ENCODE results near the gene CDC42BPA.

DNA sequence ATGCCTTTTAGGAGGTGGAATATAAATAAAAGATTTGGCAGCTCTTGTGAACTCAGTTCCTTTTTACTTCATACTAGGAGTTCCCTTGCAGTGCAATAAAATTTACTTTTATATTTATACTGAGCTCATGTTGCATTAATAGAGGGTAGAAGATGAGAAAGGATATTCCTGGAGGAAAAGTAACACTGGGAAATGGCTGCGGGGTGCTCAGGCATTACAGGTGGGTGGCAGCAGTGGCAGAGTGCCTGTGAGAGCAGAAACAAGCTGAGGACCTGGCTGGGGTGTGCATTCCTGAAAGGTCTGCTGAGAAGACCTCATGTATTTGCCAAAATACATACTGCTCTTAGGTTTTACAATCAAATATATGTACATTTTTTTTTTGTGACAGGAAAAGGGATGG is 251.3 kb downstream of the CDC42BPA start:
- TF ChIP-seq, protein P1, sequence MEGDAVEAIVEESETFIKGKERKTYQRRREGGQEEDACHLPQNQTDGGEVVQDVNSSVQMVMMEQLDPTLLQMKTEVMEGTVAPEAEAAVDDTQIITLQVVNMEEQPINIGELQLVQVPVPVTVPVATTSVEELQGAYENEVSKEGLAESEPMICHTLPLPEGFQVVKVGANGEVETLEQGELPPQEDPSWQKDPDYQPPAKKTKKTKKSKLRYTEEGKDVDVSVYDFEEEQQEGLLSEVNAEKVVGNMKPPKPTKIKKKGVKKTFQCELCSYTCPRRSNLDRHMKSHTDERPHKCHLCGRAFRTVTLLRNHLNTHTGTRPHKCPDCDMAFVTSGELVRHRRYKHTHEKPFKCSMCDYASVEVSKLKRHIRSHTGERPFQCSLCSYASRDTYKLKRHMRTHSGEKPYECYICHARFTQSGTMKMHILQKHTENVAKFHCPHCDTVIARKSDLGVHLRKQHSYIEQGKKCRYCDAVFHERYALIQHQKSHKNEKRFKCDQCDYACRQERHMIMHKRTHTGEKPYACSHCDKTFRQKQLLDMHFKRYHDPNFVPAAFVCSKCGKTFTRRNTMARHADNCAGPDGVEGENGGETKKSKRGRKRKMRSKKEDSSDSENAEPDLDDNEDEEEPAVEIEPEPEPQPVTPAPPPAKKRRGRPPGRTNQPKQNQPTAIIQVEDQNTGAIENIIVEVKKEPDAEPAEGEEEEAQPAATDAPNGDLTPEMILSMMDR (conservative IDR thresholded peaks at IDR 0.05; ENCODE audit: low read depth, low read length), result no peak
- TF ChIP-seq EZH2phosphoT487 (IDR thresholded peaks at IDR 0.05; ENCODE audit: borderline replicate concordance, low read length) (no peak), EZH2 (IDR thresholded peaks at IDR 0.05; ENCODE audit: low read length, unreplicated experiment) (no peak)
